Activated CD4-positive, alpha-beta T cell treated with anti-CD3 and anti-CD28 coated beads for 36 hours (primary cell): ENCODE measurements around the gene EID2B. TPM values are rescaled to one million over a fixed set of nuclear protein-coding genes. Genes with fewer than 3 reads are reported as not detected.

Experiments used
- ATAC-seq: fragments of 200-7000 bp; cut with Tn5 transposase; one replicate; pipeline ENCODE4 v1.10.0; 2021; ENCODE audit warnings: mild to moderate bottlenecking, moderate library complexity
- CTCF ChIA-PET: fragments of 350-600 bp; sonication (Branson Sonifier 250); formaldehyde crosslinking; loops from one replicate; lab custom pipeline; 2021; ENCODE audit warnings: antibody characterized with exemption; lab: Charles Lee
- POLR2A ChIA-PET: fragments of 350-600 bp; sonication (Branson Sonifier 250); formaldehyde crosslinking; loops from one replicate; lab custom pipeline; 2021; ENCODE audit warnings: antibody characterized with exemption, inconsistent platforms; lab: Charles Lee
- DNase-seq: peaks from one replicate; pipeline ENCODE4 v3.0.0-alpha.2; 2020
- H3K27ac Mint-ChIP-seq: one replicate; pipeline ENCODE4 v1.8.0; 2021; ENCODE audit warnings: mixed read lengths
- H3K27me3 Mint-ChIP-seq: one replicate; pipeline ENCODE4 v1.8.0; 2021; ENCODE audit warnings: mixed read lengths
- H3K36me3 Mint-ChIP-seq: one replicate; pipeline ENCODE4 v1.8.0; 2021; ENCODE audit warnings: low read depth, mixed read lengths
- H3K4me1 Mint-ChIP-seq: one replicate; pipeline ENCODE4 v1.8.0; 2021; ENCODE audit warnings: mixed read lengths
- H3K4me3 Mint-ChIP-seq: one replicate; pipeline ENCODE4 v1.8.0; 2021; ENCODE audit warnings: mild to moderate bottlenecking, moderate library complexity, mixed read lengths
- H3K9me3 Mint-ChIP-seq: one replicate; pipeline ENCODE4 v1.8.0; 2021; ENCODE audit warnings: low read depth, mixed read lengths
- intact Hi-C, 2 experiments: fragments of 100-400 bp; cut with DNase I in 1 of 2; cut with micrococcal nuclease in 1 of 2; formaldehyde crosslinking; loops; one replicate each; pipeline versions ENCODE4 v1.14.2 to v1.15.1; 2022 to 2024; cut with DNase I, micrococcal nuclease
- total RNA-seq, 2 experiments: library from RNA; stranded (reverse); gene quantifications; one replicate each; pipeline ENCODE4 v1.2.3, GENCODE V29; 2021

Gene EID2B
- 1 to 10 TPM; 1.4 to 3.5 TPM for total RNA-seq

DNA sequence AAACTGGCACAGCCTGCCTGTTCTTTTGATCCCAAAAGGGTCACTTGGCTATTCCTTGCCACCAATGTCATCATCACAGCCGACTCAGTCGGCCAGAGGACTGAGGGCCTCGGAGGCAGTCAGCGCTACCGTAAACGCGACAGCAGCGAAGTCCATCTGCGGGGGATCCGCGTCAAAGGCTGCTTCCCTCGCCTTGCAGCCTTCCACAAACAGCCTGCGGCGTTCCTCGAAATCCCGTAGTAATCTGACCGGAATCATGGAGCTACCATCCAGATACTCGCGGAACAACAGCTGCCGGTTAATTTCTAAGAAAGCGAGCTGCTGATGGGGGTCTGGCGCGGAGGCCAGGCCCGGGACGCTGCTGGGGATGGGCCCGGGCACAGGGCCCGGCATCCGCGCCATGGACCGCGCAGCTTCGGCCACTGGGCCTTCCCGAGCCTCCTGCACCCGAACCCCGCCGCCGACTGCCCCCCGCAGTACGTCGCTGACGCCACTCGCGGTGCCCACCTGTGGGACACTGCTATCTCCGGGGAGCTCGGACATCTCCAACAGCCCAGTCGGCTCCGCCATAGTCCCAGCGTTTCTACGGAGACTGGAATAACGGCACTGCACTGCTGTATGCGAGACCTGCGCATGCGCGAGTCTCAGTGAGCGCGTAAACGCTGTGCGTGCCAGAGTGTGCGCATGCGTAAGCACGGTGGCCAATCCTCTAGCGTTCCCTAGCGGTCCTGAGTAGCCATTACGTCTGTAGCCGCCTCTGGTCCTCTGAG is at the start of gene EID2B:
EID2B (minus strand) TSS at position 620 of the 770 bp plus-strand sequence; CDS start at position 570, 50 bp downstream.
- Mint-ChIP-seq H3K27ac (peak within 1 kb of the TSS; percentile 86), H3K36me3 (peaks cover 3% of the 10 kb centered on the region), H3K4me3 (peak within 1 kb of the TSS; percentile 93), H3K9me3 (no peaks in the 10 kb centered on the region), H3K4me1 (peaks cover 26% of the 10 kb centered on the region), H3K27me3 (no peaks in the 10 kb centered on the region)
- peak; percentile 97 for DNase-seq
- ChIA-PET POLR2A (interaction anchor here (0.6 to 1.6 kb wide), 3 partner anchors 57 to 97 kb away, joined by 3 to 13 read pairs (median 3); partner anchors contain the start of gene RPS16), CTCF (interaction anchor here (0.6 to 4.5 kb wide), 24 partner anchors 8 to 141 kb away, joined by 3 to 47 read pairs (median 5); partner anchors contain the start of genes MED29, PAF1, RPS16 and SELENOV)
- intact Hi-C loops = loop anchor here (1.0 to 5.0 kb wide), 14 partner anchors 8 to 410 kb away; partner anchors contain the start of genes SAMD4B (in 2 of the 2), DLL3 (in 1 of the 2), EID2 (in 1 of the 2) and MED29 (in 1 of the 2)
- ATAC-seq = peak; percentile 97

- peaks cover 36% of the 10 kb centered on the region for H3K27me3 Mint-ChIP-seq
- H3K36me3 Mint-ChIP-seq = no peaks in the 10 kb centered on the region
- DNase-seq = peak; percentile 74
- H3K4me1 Mint-ChIP-seq = no peaks in the 10 kb centered on the region
- intact Hi-C loops = loop anchor here in 1 of 2 experiments (2.0 kb wide), 1 partner anchor 24 kb away; no protein-coding TSS in a partner anchor
- H3K4me3 Mint-ChIP-seq = no peak overlapping the region
- H3K27ac Mint-ChIP-seq = no peak overlapping the region
- peak; percentile 90 for ATAC-seq
- ChIA-PET POLR2A (no interaction called here), CTCF (no interaction called here)
- peaks cover 9% of the 10 kb centered on the region for H3K9me3 Mint-ChIP-seq
These were observed 49.8 kb upstream of the EID2B start for GRCh38 chr19:39582442-39582841.

DNA sequence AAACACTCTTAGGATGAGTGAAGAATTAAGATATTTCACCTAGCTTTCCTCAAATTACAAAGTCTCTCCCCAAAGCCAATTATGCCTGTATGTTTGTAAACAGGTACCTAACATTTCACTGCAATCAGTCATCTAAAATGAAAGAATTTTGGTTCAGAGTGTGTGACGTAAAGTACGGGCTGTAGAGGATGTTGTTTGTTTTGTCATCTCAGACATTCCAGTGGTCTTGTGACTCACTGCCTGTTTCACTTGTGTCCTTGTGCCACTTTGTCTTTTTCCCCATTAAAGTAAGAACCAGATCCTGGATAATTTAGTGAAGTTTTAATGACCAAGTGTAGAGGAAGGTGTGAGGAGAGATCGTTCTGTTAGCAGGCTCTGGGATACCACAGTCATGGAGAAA is 36.0 kb upstream of the EID2B start:
- no peak overlapping the region for H3K4me3 Mint-ChIP-seq
- ChIA-PET POLR2A (no interaction called here), CTCF (no interaction called here)
- DNase-seq (no peak), ATAC-seq (no peak)
- no peak overlapping the region for H3K27ac Mint-ChIP-seq
- intact Hi-C loops = no loop called here
- peaks cover 5% of the 10 kb centered on the region for H3K9me3 Mint-ChIP-seq
- H3K4me1 Mint-ChIP-seq = peaks cover 5% of the 10 kb centered on the region
- no peaks in the 10 kb centered on the region for H3K36me3 Mint-ChIP-seq
- peaks cover 24% of the 10 kb centered on the region for H3K27me3 Mint-ChIP-seq

GRCh38 chr19:39566064-39566463 is 33.4 kb upstream of the EID2B start:
- no peaks in the 10 kb centered on the region for H3K9me3 Mint-ChIP-seq
- DNase-seq (no peak), ATAC-seq (no peak)
- H3K4me3 Mint-ChIP-seq = no peak overlapping the region
- H3K36me3 Mint-ChIP-seq = no peaks in the 10 kb centered on the region
- peaks cover 5% of the 10 kb centered on the region for H3K4me1 Mint-ChIP-seq
- no peak overlapping the region for H3K27ac Mint-ChIP-seq
- CTCF ChIA-PET = no interaction called here
- peaks cover 11% of the 10 kb centered on the region for H3K27me3 Mint-ChIP-seq
- intact Hi-C loops = no loop called here
- POLR2A ChIA-PET = no interaction called here

DNA sequence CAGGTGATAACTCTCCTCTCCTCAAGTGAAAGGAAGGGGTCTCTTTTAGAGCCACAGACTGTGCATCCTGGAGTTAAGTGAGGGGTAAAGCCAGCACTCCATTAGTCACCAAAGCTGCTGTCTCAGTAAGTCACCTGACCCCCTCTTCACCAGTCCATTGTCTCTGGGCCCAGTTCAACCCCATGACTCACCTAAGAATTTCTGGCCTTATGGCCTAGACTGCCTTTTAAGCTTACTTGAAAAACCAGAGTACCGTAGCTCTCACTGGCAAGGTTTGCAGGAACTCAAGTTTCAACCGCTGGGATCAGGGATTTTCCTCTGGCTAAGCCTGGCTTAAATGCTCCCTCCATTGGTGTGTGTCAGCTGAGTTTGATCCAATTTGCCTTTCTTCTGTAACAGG is 30.8 kb upstream of the EID2B start:
- no peaks in the 10 kb centered on the region for H3K36me3 Mint-ChIP-seq
- peaks cover 12% of the 10 kb centered on the region for H3K4me1 Mint-ChIP-seq
- CTCF ChIA-PET = no interaction called here
- H3K27ac Mint-ChIP-seq = no peak overlapping the region
- POLR2A ChIA-PET = interaction anchor here (0.6 kb wide), 1 partner anchor 10 kb away, joined by 3 read pairs; no protein-coding TSS in a partner anchor
- intact Hi-C loops = no loop called here
- ATAC-seq (no peak), DNase-seq (no peak)
- H3K9me3 Mint-ChIP-seq = no peaks in the 10 kb centered on the region
- H3K27me3 Mint-ChIP-seq = peaks cover 3% of the 10 kb centered on the region
- no peak overlapping the region for H3K4me3 Mint-ChIP-seq

GRCh38 chr19:39558624-39559117 is 26.0 kb upstream of the EID2B start:
- H3K27me3 Mint-ChIP-seq = no peaks in the 10 kb centered on the region
- ATAC-seq = peak; percentile 69
- H3K27ac Mint-ChIP-seq = peak overlapping the region; percentile 93
- peak overlapping the region; percentile 42 for H3K4me3 Mint-ChIP-seq
- DNase-seq = peak; percentile 23
- intact Hi-C loops = loop anchor here (1.0 to 10.0 kb wide), 3 partner anchors 24 to 206 kb away; no protein-coding TSS in a partner anchor
- no peaks in the 10 kb centered on the region for H3K36me3 Mint-ChIP-seq
- ChIA-PET POLR2A (no interaction called here), CTCF (no interaction called here)
- H3K4me1 Mint-ChIP-seq = peaks cover 25% of the 10 kb centered on the region
- no peaks in the 10 kb centered on the region for H3K9me3 Mint-ChIP-seq

DNA sequence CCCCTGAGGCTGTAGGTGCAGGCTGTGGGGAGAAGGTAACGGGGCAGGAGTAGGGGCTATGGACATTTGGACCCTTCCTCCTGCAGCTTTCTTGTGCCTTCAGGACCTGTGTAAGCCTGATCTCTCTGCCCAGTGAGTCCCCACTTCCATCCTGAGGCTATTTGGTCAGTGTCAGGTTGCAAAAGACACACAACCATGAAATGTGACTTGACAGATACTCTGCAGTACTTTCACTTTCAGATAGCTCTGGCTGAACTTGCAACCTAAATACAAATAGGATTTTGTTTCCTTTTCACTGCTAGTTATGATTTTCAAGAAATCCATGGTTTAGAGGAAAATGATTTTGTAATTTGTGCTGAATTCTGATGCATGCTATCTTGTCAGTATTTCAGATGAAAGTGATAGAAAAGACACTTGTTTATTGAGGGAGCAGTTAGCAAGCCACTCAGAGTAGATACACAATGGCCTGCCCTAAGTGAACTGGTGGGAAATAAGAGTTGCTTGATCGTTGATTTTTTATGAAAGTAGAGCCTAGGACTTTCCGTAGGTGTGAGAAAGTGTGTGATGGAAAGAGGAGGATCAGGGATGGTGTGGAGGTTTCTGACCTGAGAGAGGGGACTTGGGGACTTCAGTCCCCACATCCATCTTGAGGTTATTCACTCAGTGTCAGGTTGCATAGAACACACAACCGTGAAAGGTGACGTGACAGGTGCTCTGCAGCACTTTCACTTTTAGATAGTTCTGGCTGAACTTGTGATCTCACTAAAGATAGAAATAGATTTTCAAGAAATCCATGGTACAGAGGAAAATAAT is 25.4 kb upstream of the EID2B start:
- peak overlapping the region; percentile 93 for H3K27ac Mint-ChIP-seq
- POLR2A ChIA-PET = no interaction called here
- peaks cover 25% of the 10 kb centered on the region for H3K4me1 Mint-ChIP-seq
- H3K27me3 Mint-ChIP-seq = no peaks in the 10 kb centered on the region
- DNase-seq (peak; percentile 38), ATAC-seq (peak; percentile 82)
- H3K9me3 Mint-ChIP-seq = no peaks in the 10 kb centered on the region
- intact Hi-C loops = loop anchor here (1.0 to 10.0 kb wide), 3 partner anchors 25 to 207 kb away; no protein-coding TSS in a partner anchor
- no peaks in the 10 kb centered on the region for H3K36me3 Mint-ChIP-seq
- CTCF ChIA-PET = no interaction called here
- peak overlapping the region; percentile 42 for H3K4me3 Mint-ChIP-seq

- CTCF ChIA-PET = interaction anchor here (0.6 to 6.5 kb wide), 2 partner anchors 93 to 118 kb away, joined by 3 to 88 read pairs; no protein-coding TSS in a partner anchor
- ATAC-seq (no peak), DNase-seq (no peak)
- H3K27ac Mint-ChIP-seq = no peak overlapping the region
- peaks cover 29% of the 10 kb centered on the region for H3K4me1 Mint-ChIP-seq
- POLR2A ChIA-PET = no interaction called here
- intact Hi-C loops = loop anchor here in 1 of 2 experiments (10.0 kb wide), 1 partner anchor 209 kb away; no protein-coding TSS in a partner anchor
- H3K9me3 Mint-ChIP-seq = no peaks in the 10 kb centered on the region
- H3K27me3 Mint-ChIP-seq = no peaks in the 10 kb centered on the region
- no peaks in the 10 kb centered on the region for H3K36me3 Mint-ChIP-seq
- no peak overlapping the region for H3K4me3 Mint-ChIP-seq
These were observed 23.2 kb upstream of the EID2B start for GRCh38 chr19:39555883-39556282.

DNA sequence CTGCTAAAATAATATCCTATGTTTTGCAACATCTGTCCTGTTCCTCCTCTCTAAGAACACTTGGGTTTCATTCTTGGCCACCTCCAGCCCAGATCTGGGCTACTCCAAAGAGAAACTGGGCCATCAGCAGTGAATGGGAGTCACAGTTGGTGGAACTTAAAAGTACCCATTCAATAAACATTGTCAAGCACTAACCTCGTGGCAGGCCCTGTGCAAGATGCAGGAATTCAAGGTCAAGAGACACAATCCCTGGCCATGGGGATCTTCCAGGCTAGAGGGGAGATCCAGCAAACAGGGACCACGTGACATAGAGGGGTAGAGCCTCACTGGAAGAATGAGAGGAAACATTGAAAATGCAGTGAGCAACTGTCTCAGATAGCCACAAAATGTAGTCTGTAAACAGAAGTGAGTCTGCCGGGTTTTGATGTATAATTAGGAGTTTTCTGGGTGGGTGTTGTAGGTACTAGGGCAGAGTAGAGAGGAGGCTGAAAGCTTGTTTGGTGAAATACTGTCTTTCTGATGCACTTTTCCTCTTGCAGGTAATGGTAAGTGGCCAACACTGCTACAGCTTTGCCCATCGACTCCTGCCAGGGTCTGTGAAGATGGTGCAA is 22.2 kb upstream of the EID2B start:
- Mint-ChIP-seq H3K9me3 (no peaks in the 10 kb centered on the region), H3K27ac (no peak overlapping the region), H3K36me3 (no peaks in the 10 kb centered on the region), H3K4me3 (no peak overlapping the region), H3K4me1 (peaks cover 29% of the 10 kb centered on the region), H3K27me3 (no peaks in the 10 kb centered on the region)
- POLR2A ChIA-PET = no interaction called here
- CTCF ChIA-PET = interaction anchor here (1.0 to 6.5 kb wide), 4 partner anchors 12 to 213 kb away, joined by 3 to 88 read pairs (median 4); no protein-coding TSS in a partner anchor
- no peak for DNase-seq
- intact Hi-C loops = loop anchor here in 1 of 2 experiments (5.0 to 10.0 kb wide), 2 partner anchors 72 to 210 kb away; no protein-coding TSS in a partner anchor
- no peak for ATAC-seq

GRCh38 chr19:39553082-39553652 is 20.5 kb upstream of the EID2B start:
- no peaks in the 10 kb centered on the region for H3K36me3 Mint-ChIP-seq
- DNase-seq (no peak), ATAC-seq (no peak)
- no peaks in the 10 kb centered on the region for H3K9me3 Mint-ChIP-seq
- ChIA-PET CTCF (interaction anchor here (1.8 to 6.5 kb wide), 3 partner anchors 120 to 216 kb away, joined by 4 to 88 read pairs (median 5); no protein-coding TSS in a partner anchor), POLR2A (interaction anchor here (0.7 to 1.2 kb wide), 2 partner anchors 10 to 117 kb away, joined by 3 to 5 read pairs; partner anchors contain the start of gene RPS16)
- H3K27ac Mint-ChIP-seq = peak overlapping the region; percentile 11
- no peak overlapping the region for H3K4me3 Mint-ChIP-seq
- peaks cover 15% of the 10 kb centered on the region for H3K4me1 Mint-ChIP-seq
- intact Hi-C loops = loop anchor here in 1 of 2 experiments (5.0 to 10.0 kb wide), 2 partner anchors 74 to 212 kb away; no protein-coding TSS in a partner anchor
- no peaks in the 10 kb centered on the region for H3K27me3 Mint-ChIP-seq
